ENCODE measurements around the gene AGAP9.
"Not testable (repeated sequence)": the region's sequence is repeated elsewhere in the genome, so short reads cannot be mapped to it uniquely, and the experiment has no call there.

GRCh38 chr10:47559718-47560308 lies 36.4 kb upstream of the AGAP9 start:
- not testable (repeated sequence) for TF ChIP-seq CTCF, POLR2A (IDR thresholded peaks at IDR 0.05)

Measured in body of pancreas (tissue), 4 donors.